Motor neuron (in vitro differentiated cells): Measurements from ENCODE around the gene LAPTM5. TPM values are rescaled to one million over a fixed set of nuclear protein-coding genes. Genes with fewer than 3 reads are reported as not detected.

ENCODE experiments used
- ATAC-seq, 8 experiments: fragments of 200-7000 bp; cut with Tn5 transposase; replicated peaks in 6 of 8; 2 replicates each; pipeline ENCODE4 v1.8.0; 2021; ENCODE audit warnings: mild to moderate bottlenecking in 8 of 8, moderate library complexity in 8 of 8
- H3K27ac ChIP-seq, 2 donors: fragments of 250-450 bp; sonication (Bioruptor Pico); 2 replicates each; pipeline ENCODE4 v1.9.0; 2021; ENCODE audit warnings: antibody characterized with exemption in 2 of 2, mild to moderate bottlenecking in 2 of 2, moderate library complexity in 1 of 2
- H3K4me1 ChIP-seq, 2 donors: fragments of 250-450 bp; sonication (Bioruptor Pico); replicated peaks in 1 of 2; 2 replicates each; pipeline ENCODE4 v1.6.1; 2021; ENCODE audit warnings: antibody characterized with exemption in 2 of 2, mild to moderate bottlenecking in 2 of 2, moderate library complexity in 1 of 2
- H3K4me3 ChIP-seq, 5 donors: fragments of 250-450 bp; sonication (Bioruptor Pico); 2 replicates each; pipeline ENCODE4 v1.9.0; 2021; ENCODE audit warnings: antibody characterized with exemption in 5 of 5, mild to moderate bottlenecking in 5 of 5, moderate library complexity in 4 of 5
- WGBS, 10 experiments: fragments of 450-650 bp; shearing (Covaris generic); methylation state at CpG; one replicate each; pipeline ENCODE4 v1.0.0; 2022; 5-methylcytosine and 5-hydroxymethylcytosine counted together
- in situ Hi-C, 9 experiments: fragments of 400-800 bp; cut with MboI; loops; one replicate each; pipeline ENCODE4 v1.15.0; 2021; ENCODE audit warnings: low sequenced_read_pairs in 9 of 9, low pct_unique_long_range_greater_than_20kb in 2 of 9; ENCODE audit not compliant: unreplicated experiment in 9 of 9
- total RNA-seq, 8 experiments: library from RNA; unstranded; fragments of 300-600 nt; gene quantifications; 2 replicates each; pipeline versions ENCODE4 v1.2.3 to v1.2.4, GENCODE V29; 2022

Gene LAPTM5
- total RNA-seq, 8 experiments from 2014 or later: 0.31 to 2.3 (median 0.49) TPM; not detected in 1

DNA sequence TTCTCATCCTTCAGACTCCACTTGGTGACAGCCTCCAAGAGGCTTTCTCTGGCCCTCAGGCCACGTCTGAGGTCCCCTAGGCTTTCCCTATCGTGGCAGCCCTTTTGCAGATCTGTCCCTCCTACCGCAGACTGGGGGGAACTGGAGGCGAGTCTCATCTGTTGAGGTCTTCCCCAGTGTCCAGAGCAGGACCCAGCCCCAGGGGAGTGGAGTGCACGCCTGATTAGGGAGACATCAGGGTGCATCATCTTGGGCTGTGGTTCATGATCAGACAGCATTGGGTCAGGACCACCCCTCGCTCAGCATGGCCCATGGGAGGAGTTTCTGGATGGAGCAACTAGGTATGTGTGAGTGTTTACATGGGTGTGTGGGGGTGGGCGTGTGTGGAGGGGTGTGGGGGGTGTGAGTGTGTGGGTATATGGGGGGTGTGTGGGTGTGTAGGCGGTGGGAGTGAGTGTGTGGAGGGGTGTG is 25.7 kb downstream of the LAPTM5 start:
- H3K27ac ChIP-seq: no peak overlapping the region
- H3K4me3 ChIP-seq: no peak overlapping the region
- 87% methylated on average over 4 of the region's 8 CpGs; no CpG with 5 or more reads in 9 of the 10 experiments for WGBS, 10 experiments
- ATAC-seq: no peak
- H3K4me1 ChIP-seq: peaks cover 26 to 35% of the 10 kb centered on the region in 2 donors
- in situ Hi-C loops: no loop called here

DNA sequence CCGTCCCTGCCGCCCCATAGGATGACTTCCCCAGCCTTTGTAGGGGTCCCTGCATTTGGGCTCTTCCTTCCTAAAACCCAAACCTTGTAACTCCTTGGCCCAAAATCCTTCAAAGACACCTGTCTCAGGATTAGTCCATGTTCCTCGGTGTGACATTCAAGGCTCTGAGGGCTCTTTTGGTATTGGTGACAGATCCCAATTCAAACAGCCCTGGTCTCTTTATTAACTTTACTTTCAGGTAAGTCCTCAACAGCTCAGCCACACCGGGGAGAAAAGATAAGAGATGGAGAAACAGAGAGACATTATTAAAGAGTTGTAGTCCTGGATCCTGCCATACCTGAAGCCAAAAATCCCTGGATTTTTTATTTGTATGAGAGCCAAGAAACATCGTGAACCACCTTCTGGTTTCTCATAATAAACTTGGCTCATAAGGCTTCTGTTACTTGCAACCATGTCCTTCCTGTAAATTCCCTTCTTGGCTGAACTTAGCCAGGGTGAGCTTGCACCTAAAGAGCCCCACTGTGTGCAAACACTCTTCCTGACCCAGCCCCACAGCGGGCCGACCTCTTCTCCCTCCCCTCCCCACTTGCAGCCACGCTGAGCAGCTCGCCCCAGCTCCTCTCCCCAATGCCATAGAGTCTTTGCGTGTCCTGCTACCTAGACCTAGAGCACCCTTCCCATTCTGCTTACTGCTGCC is 26.3 kb downstream of the LAPTM5 start:
- 20 to 94% (median 87%) methylated on average over 1 to 6 of the region's 10 CpGs; no CpG with 5 or more reads in 2 of the 10 experiments for WGBS, 10 experiments
- in situ Hi-C loops: no loop called here
- Histone ChIP-seq H3K27ac (no peak overlapping the region), H3K4me3 (no peak overlapping the region), H3K4me1 (peaks cover 26 to 38% of the 10 kb centered on the region in 2 donors)
- ATAC-seq: no peak

DNA sequence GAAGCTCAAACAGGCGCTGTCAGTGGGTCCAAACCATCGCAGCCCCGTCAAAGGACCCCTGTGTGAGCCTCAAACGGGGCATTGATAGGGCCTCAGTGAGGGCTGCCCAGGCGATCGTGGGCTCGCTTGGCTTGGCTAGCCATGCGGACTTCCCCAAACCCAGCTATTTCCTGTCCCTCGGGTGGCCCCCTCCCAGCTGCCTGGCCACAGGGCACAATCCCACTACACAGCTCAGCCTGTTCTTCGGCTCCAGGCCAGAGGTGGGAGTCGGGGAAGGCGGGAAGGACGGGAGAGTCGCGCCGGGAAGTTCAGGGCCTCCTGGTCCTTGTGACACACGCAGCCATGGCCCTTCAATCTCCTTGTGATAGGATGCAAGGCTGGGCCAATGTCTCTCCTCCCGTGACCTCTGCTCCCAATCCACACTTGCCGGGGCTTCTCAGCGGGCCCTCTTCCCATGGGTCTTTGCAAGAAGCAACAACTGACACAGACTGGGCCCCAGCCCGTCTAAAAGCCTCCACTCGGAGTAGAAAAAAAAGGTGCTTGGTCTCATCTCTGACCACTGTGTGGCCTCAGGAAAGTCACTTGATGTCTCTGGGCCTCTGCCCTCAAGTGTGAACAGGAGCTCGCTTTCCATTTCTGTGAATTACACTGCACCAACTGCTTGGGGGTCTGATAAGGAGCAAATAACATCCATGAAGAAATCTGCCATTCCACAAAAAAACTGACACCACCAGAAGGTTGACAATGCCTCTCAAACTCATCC is 27.0 kb downstream of the LAPTM5 start:
- no peak for ATAC-seq
- in situ Hi-C loops: no loop called here

DNA sequence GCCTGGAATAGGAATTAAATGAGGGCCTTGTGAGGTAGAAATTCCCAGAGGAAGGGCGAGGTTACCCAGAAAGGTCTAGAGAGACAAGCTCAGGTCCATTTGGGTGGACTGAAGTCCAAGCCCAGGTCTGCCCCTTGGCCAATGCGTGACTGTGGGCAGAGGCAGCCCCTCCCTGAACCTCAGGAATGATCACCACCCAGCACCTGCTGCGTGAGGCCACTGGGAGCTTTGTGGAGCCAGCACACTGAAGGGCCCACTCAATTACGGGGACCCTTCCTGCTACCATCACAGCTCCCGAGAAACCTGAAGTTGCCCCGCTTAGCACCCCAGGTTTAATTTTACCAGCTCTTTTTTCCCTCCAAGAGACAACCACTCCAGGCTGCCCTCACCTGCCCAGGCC is 27.7 kb downstream of the LAPTM5 start:
- Histone ChIP-seq H3K4me1 (peaks cover 28 to 36% of the 10 kb centered on the region in 2 donors), H3K4me3 (no peak overlapping the region), H3K27ac (no peak overlapping the region)
- no peak for ATAC-seq
- in situ Hi-C loops: loop anchor here in 2 of 9 experiments (10.0 kb wide), 2 partner anchors 45 to 185 kb away; no protein-coding TSS in a partner anchor
- WGBS, 10 experiments: 59 to 100% (median 80%) methylated on average over 1 to 6 of the region's 6 CpGs; no CpG with 5 or more reads in 3 of the 10 experiments

More for the DNA sequence above, 27.0 kb downstream of the LAPTM5 start:
- H3K27ac ChIP-seq: no peak overlapping the region
- H3K4me1 ChIP-seq: peaks cover 30 to 41% of the 10 kb centered on the region in 2 donors
- 46 to 90% (median 66%) methylated on average over 1 to 10 of the region's 23 CpGs; no CpG with 5 or more reads in 2 of the 10 experiments for WGBS, 10 experiments
- H3K4me3 ChIP-seq: no peak overlapping the region

DNA sequence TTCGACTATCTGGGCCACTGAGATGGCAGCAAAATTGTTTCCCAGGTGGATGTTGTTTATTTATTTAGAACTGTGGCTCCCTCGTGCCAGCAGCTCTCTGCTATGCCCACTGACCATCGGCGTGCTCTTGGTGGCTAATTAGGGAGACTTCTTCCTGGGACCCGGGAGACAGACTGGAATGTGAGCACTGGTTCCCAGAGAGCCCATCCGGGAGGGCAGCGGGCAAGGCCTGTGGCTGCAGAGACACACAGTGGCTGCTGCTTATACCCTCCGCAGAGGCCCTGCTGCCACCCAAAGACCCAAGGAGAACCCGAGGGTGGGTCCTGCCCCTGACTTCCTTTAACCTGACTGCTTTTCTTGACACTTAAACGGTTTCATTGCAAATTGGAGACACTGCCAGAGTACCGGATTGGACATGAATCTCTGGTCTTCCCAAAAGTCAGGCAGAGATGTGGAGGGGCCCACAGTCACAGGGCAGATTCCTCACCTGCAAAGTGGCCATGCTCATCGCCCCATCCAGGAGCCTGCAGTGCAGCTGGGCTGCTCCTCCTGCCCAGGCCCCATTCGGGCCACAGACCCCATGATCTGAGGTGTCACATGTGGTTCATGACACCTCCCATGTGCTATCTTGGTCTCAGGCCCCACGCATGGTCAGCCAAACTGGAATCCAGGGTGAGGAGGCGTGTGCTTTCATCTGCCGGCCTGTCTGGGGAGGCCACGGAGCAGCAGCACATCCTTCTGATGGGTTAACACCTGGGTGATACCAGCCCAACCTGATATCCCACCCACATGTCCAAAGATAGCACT is 28.5 kb downstream of the LAPTM5 start:
- 33 to 82% (median 72%) methylated on average over 1 to 9 of the region's 17 CpGs; no CpG with 5 or more reads in 3 of the 10 experiments for WGBS, 10 experiments
- Histone ChIP-seq H3K4me1 (peaks cover 28 to 36% of the 10 kb centered on the region in 2 donors), H3K4me3 (no peak overlapping the region), H3K27ac (no peak overlapping the region)
- in situ Hi-C loops: loop anchor here in 2 of 9 experiments (10.0 kb wide), 2 partner anchors 46 to 186 kb away; no protein-coding TSS in a partner anchor
- ATAC-seq: peak in 1 of 8 experiments; percentile 41

DNA sequence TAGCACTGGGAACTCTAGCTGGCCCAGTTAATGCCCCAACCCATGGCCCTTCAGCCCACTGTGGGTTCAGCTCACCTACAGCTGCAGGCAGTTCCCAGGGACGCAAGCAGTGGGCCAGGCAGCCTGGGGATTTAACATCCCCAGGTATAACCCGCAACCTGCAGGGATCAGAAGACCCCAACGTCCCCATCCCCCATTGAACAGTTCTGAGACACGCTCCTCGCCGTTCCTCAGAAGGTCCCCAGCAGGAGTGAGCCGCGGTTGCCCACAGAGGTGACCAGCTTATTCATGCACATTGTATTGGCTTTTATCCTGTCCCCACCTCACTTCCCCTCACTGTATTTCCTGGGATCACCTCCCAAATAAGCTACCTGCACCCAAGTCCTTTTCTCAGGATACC is 29.2 kb downstream of the LAPTM5 start:
- peaks cover 23 to 31% of the 10 kb centered on the region in 2 donors for H3K4me1 ChIP-seq
- no peak overlapping the region for H3K27ac ChIP-seq
- in situ Hi-C loops: loop anchor here in 2 of 9 experiments (10.0 kb wide), 2 partner anchors 46 to 186 kb away; no protein-coding TSS in a partner anchor

DNA sequence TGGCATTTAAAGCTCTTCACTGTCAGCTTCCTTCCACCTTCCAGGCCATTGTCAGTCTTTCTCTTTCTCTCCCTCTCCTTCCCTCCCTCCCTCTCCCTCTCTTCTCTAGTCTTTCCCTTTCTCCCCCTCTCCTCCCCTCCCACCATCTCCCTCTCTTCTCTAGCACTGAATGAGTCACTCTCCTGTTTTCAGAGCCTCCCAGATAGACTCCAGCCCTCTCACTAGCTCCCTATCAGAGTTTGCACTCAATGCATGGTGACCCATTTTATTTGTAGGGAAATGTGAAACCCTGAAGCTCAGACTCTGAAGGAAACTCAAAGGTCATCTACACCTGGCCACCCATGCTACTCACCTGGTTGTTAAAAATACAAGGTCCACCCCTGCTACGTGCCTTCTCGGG is 29.8 kb downstream of the LAPTM5 start:
- peak; percentile 21 to 84 (median 70) for ATAC-seq
- Histone ChIP-seq H3K4me3 (no peak overlapping the region), H3K27ac (no peak overlapping the region), H3K4me1 (peaks cover 18 to 27% of the 10 kb centered on the region in 2 donors)
- in situ Hi-C loops: loop anchor here in 2 of 9 experiments (10.0 kb wide), 2 partner anchors 47 to 187 kb away; no protein-coding TSS in a partner anchor
- 80 to 83% methylated on average over 1 to 2 of the region's 2 CpGs; no CpG with 5 or more reads in 8 of the 10 experiments for WGBS, 10 experiments

More for the DNA sequence above, 29.2 kb downstream of the LAPTM5 start:
- 50 to 80% (median 65%) methylated on average over 2 to 7 of the region's 8 CpGs; no CpG with 5 or more reads in 4 of the 10 experiments for WGBS, 10 experiments
- ATAC-seq: no peak
- H3K4me3 ChIP-seq: no peak overlapping the region

DNA sequence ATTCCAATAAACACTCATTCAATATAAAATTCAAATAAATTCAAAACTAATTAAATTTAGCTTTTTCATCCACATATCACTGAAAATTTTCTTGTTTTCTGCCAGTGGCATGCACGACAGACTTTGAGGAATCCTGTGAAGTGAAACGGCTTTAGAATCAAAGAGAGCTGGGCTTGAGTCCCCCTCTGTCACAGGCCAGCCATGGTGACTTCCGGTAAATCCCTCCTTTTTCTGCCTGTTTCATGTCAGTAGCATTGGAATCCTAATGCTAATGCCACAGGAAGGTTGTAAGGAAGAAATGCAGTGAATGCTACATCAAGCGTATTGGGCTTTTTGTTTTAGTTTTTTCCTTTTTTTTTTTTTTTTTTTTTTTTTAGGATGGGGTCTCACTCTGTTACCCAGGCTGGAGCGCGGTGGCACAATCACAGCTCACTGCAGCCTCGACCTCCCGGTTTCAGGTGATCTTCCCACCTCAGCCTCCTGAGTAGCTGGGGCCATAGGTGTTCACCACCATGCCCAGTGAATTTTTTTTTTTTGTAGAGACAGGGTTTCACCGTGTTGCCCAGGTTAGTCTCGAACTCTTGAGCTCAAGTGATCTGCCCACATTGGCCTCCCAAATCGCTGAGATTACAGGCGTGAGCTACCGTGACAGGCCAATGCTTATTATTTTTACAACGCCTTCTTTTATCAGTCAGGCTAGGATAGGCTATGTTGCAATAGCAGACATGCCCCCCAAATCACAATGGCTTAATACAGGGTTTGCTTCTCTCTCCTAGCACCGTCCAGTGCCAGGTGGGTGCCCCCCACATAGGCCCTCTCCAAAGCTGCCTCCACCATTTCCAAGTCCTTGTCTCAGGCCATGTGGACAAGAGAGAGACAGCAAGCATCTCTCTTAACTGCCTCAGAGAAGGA is 30.5 kb downstream of the LAPTM5 start:
- in situ Hi-C loops: loop anchor here in 2 of 9 experiments (10.0 kb wide), 2 partner anchors 48 to 188 kb away; no protein-coding TSS in a partner anchor
- H3K4me1 ChIP-seq: peaks cover 12 to 21% of the 10 kb centered on the region in 2 donors
- peak in 3 of 8 experiments; percentile 2 to 3 (median 2) for ATAC-seq
- 67 to 93% (median 72%) methylated on average over 3 to 13 of the region's 15 CpGs for WGBS, 10 experiments
- no peak overlapping the region for H3K4me3 ChIP-seq
- no peak overlapping the region for H3K27ac ChIP-seq

DNA sequence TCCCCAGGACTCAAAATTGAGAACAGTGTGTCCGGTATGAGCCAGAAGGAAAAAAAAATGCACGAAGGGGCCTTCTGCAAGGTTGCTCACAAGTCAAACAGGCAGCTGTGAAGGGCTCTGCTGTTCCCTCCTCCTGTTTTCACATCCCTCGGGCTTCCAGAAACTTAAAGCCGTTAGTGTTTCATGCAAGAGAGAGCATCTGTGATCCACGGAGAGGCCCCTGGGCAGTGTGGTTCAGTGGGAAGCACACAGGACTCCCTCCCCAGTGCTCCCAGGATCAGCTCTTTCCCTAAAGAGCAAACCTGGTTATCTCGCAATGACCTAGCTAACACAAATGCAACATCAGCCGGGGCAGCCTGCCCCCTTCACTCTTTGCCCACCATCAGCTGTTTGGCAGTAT is 31.3 kb downstream of the LAPTM5 start:
- H3K4me1 ChIP-seq: peaks cover 12 to 21% of the 10 kb centered on the region in 2 donors
- H3K27ac ChIP-seq: no peak overlapping the region
- no peak overlapping the region for H3K4me3 ChIP-seq
- in situ Hi-C loops: loop anchor here in 2 of 9 experiments (10.0 kb wide), 2 partner anchors 49 to 189 kb away; no protein-coding TSS in a partner anchor
- WGBS, 10 experiments: 32 to 73% (median 56%) methylated on average over 2 to 7 of the region's 7 CpGs; no CpG with 5 or more reads in 1 of the 10 experiments
- peak in 3 of 8 experiments; percentile 17 to 47 (median 28) for ATAC-seq

DNA sequence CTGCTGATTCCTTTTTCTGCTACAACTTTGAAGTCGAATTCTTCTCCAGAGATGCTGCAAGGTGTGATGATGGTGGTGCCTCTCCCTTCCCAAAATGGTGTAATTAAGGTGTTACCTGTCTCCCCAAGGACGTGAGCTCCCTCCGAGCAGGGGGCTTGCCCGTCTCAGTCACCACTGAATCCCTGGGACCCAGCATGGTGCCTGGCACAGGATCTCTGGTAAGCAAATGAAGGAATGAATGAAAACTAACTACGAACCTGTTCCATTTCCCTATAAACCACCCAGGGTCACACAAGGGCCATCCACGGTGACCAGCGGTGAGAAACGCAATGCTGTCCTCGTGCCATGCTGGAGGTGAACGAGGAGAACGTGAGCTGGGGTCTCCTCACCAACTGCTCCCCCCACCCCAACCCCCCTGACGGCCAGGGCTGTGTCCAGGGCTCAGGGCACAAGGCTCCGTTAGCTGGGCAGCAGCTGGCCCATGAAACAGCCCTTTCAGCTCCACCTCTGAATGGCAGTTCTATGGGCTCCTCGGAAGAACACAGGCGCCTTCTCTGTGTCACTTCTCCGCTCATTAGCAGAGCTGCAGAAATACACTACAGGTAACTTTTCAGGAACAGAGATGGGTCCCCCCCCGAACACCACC is 32.0 kb downstream of the LAPTM5 start:
- ATAC-seq: peak in 1 of 8 experiments; percentile 1
- Histone ChIP-seq H3K27ac (peak overlapping the region in 1 of 2 donors; percentile 3), H3K4me1 (peaks cover 12 to 21% of the 10 kb centered on the region in 2 donors), H3K4me3 (no peak overlapping the region)
- in situ Hi-C loops: loop anchor here in 2 of 9 experiments (10.0 kb wide), 2 partner anchors 49 to 189 kb away; no protein-coding TSS in a partner anchor
- 0 to 89% (median 68%) methylated on average over 1 to 11 of the region's 17 CpGs; no CpG with 5 or more reads in 3 of the 10 experiments for WGBS, 10 experiments
